Small intestine (tissue), 7 donors: ENCODE measurements around the gene FBXO17. TPM values are rescaled to one million over a fixed set of nuclear protein-coding genes. Genes with fewer than 3 reads are reported as not detected.

Source experiments
- DNase-seq, 2 donors: peaks; one replicate each; pipeline versions ENCODE4 v3.0.0 to v3.0.0-alpha.2; 2013
- FAIRE-seq: peaks from 2 replicates; lab custom pipeline; 2012; peaks lifted over from hg19 to GRCh38; lab: Jason Lieb, UNC
- H3K27ac ChIP-seq, 3 donors: one replicate each; pipeline ENCODE4 v1.5.1; 2013; ENCODE audit warnings: low read length in 2 of 3, mild to moderate bottlenecking in 2 of 3, control low read depth in 1 of 3, inconsistent platforms in 1 of 3, low read depth in 1 of 3, moderate library complexity in 1 of 3
- H3K27me3 ChIP-seq, 3 donors: one replicate each; pipeline ENCODE4 v1.6.1; 2013; ENCODE audit warnings: low read length in 3 of 3, inconsistent platforms in 1 of 3; ENCODE audit not compliant: control insufficient read depth in 3 of 3, insufficient read depth in 3 of 3
- H3K36me3 ChIP-seq, 3 donors: one replicate each; pipeline ENCODE4 v1.6.1; 2013; ENCODE audit warnings: low read length in 3 of 3, inconsistent platforms in 1 of 3, low read depth in 1 of 3, mild to moderate bottlenecking in 1 of 3, moderate library complexity in 1 of 3; ENCODE audit not compliant: control insufficient read depth in 3 of 3, insufficient read depth in 2 of 3
- H3K4me1 ChIP-seq, 3 donors: one replicate each; pipeline ENCODE4 v1.6.1; 2013; ENCODE audit warnings: low read length in 2 of 3, inconsistent platforms in 1 of 3, low read depth in 1 of 3, mild to moderate bottlenecking in 1 of 3, moderate library complexity in 1 of 3; ENCODE audit not compliant: control insufficient read depth in 3 of 3, insufficient read depth in 2 of 3
- H3K4me3 ChIP-seq, 3 donors: one replicate each; pipeline ENCODE4 v1.5.1; 2013; ENCODE audit warnings: low read length in 3 of 3, control low read depth in 1 of 3, inconsistent platforms in 1 of 3, low read depth in 1 of 3, mild to moderate bottlenecking in 1 of 3, moderate library complexity in 1 of 3
- H3K9me3 ChIP-seq, 2 donors: one replicate each; pipeline ENCODE4 v1.6.1; 2013; ENCODE audit warnings: low read depth in 1 of 2, low read length in 1 of 2; ENCODE audit not compliant: control insufficient read depth in 2 of 2, insufficient read depth in 1 of 2
- WGBS, 3 donors: extraction: QIAGEN DNeasy Blood & Tissue Kit; methylation state at CpG; one replicate each; pipeline ENCODE4 v1.1.7; 2013; 5-methylcytosine and 5-hydroxymethylcytosine counted together
- polyA plus RNA-seq, 4 donors: library from polyadenylated mRNA; stranded (reverse) in 3 of 4; unstranded in 1 of 4; fragments of 200-250 nt in 3 of 4; fragments of 120-200 nt in 1 of 4; gene quantifications; one replicate each; pipeline versions ENCODE4 v1.2.1 to v1.2.3, GENCODE V29; 2013
- donor health status: healthy with polysubstance abuse.
- donor health status: control.
- donor health status: control.
- donor health status: Bipolar disorder and iron deficiency.
- donor health status: healthy.

Gene FBXO17
- polyA plus RNA-seq, 4 donors = 2.4 to 88.2 (median 6.2) TPM

- Histone ChIP-seq H3K4me3 (no peak overlapping the region), H3K4me1 (peaks cover 0 to 9% (median 0%) of the 10 kb centered on the region in 3 donors), H3K27me3 (no peaks in the 10 kb centered on the region), H3K36me3 (peaks cover 0 to 80% (median 2%) of the 10 kb centered on the region in 3 donors), H3K9me3 (no peaks in the 10 kb centered on the region), H3K27ac (no peak overlapping the region)
- DNase-seq (no peak), FAIRE-seq (no peak)
- WGBS, 3 donors = 92 to 94% (median 92%) methylated on average over 20 of the region's 20 CpGs
Measured at GRCh38 chr19:38921420-38922274, 53.9 kb downstream of the FBXO17 start.

- no peak overlapping the region for H3K4me3 ChIP-seq
- peaks cover 0 to 79% (median 2%) of the 10 kb centered on the region in 3 donors for H3K36me3 ChIP-seq
- no peaks in the 10 kb centered on the region for H3K9me3 ChIP-seq
- H3K27me3 ChIP-seq = no peaks in the 10 kb centered on the region
- DNase-seq (no peak), FAIRE-seq (no peak)
- 75 to 89% (median 85%) methylated on average over 14 of the region's 14 CpGs for WGBS, 3 donors
- H3K27ac ChIP-seq = no peak overlapping the region
- peaks cover 0 to 9% (median 0%) of the 10 kb centered on the region in 3 donors for H3K4me1 ChIP-seq
Measured at GRCh38 chr19:38920602-38921419, 54.7 kb downstream of the FBXO17 start.

GRCh38 chr19:38919837-38920601 is 55.5 kb downstream of the FBXO17 start:
- Histone ChIP-seq H3K27ac (no peak overlapping the region), H3K9me3 (no peaks in the 10 kb centered on the region), H3K36me3 (peaks cover 0 to 79% (median 2%) of the 10 kb centered on the region in 3 donors), H3K27me3 (no peaks in the 10 kb centered on the region), H3K4me3 (no peak overlapping the region), H3K4me1 (peaks cover 0 to 9% (median 0%) of the 10 kb centered on the region in 3 donors)
- 64 to 72% (median 67%) methylated on average over 21 of the region's 21 CpGs for WGBS, 3 donors
- DNase-seq (no peak), FAIRE-seq (no peak)

- FAIRE-seq (no peak), DNase-seq (no peak)
- no peak overlapping the region for H3K4me3 ChIP-seq
- H3K36me3 ChIP-seq = peaks cover 0 to 71% (median 2%) of the 10 kb centered on the region in 3 donors
- H3K27me3 ChIP-seq = no peaks in the 10 kb centered on the region
- H3K9me3 ChIP-seq = no peaks in the 10 kb centered on the region
- H3K27ac ChIP-seq = no peak overlapping the region
- peaks cover 0 to 9% (median 0%) of the 10 kb centered on the region in 3 donors for H3K4me1 ChIP-seq
- WGBS, 3 donors = 87 to 94% (median 92%) methylated on average over 10 of the region's 10 CpGs
Measured at GRCh38 chr19:38918526-38918925, 57.0 kb downstream of the FBXO17 start.

GRCh38 chr19:38917921-38918491 is 57.5 kb downstream of the FBXO17 start:
- peak; percentile 37 to 61 for DNase-seq
- peaks cover 0 to 69% (median 2%) of the 10 kb centered on the region in 3 donors for H3K36me3 ChIP-seq
- no peak overlapping the region for H3K27ac ChIP-seq
- peaks cover 0 to 9% (median 0%) of the 10 kb centered on the region in 3 donors for H3K4me1 ChIP-seq
- no peaks in the 10 kb centered on the region for H3K27me3 ChIP-seq
- H3K9me3 ChIP-seq = no peaks in the 10 kb centered on the region
- FAIRE-seq = no peak
- H3K4me3 ChIP-seq = no peak overlapping the region
- 30 to 66% (median 47%) methylated on average over 13 of the region's 13 CpGs for WGBS, 3 donors

- DNase-seq (no peak), FAIRE-seq (no peak)
- peaks cover 0 to 2% (median 0%) of the 10 kb centered on the region in 3 donors for H3K27me3 ChIP-seq
- WGBS, 3 donors = 72 to 81% (median 75%) methylated on average over 9 of the region's 9 CpGs
- H3K27ac ChIP-seq = no peak overlapping the region
- peaks cover 0 to 68% (median 2%) of the 10 kb centered on the region in 3 donors for H3K36me3 ChIP-seq
- H3K9me3 ChIP-seq = no peaks in the 10 kb centered on the region
- H3K4me3 ChIP-seq = no peak overlapping the region
- peaks cover 0 to 9% (median 0%) of the 10 kb centered on the region in 3 donors for H3K4me1 ChIP-seq
Measured at GRCh38 chr19:38917516-38917915, 58.0 kb downstream of the FBXO17 start.

- peaks cover 0 to 9% (median 0%) of the 10 kb centered on the region in 3 donors for H3K4me1 ChIP-seq
- H3K36me3 ChIP-seq = peaks cover 0 to 53% (median 2%) of the 10 kb centered on the region in 3 donors
- DNase-seq (no peak), FAIRE-seq (no peak)
- peaks cover 0 to 18% (median 0%) of the 10 kb centered on the region in 3 donors for H3K27me3 ChIP-seq
- WGBS, 3 donors = 91 to 94% (median 93%) methylated on average over 32 to 44 of the region's 44 CpGs
- H3K27ac ChIP-seq = no peak overlapping the region
- H3K4me3 ChIP-seq = no peak overlapping the region
- H3K9me3 ChIP-seq = no peaks in the 10 kb centered on the region
Measured at GRCh38 chr19:38915329-38916321, 59.9 kb downstream of the FBXO17 start.
